ENCODE data around the gene FAM50B. TPM values are rescaled to one million over a fixed set of nuclear protein-coding genes. Genes with fewer than 3 reads are reported as not detected.

Gene FAM50B
- total and polyA plus RNA-seq, 2 of the 4 experiments (the other 2 are of a cell fraction): 4.1 to 7.4 TPM

- no peak for ATAC-seq (ENCODE audit: low read depth)
- Histone ChIP-seq H2BK20ac (ENCODE audit: low read depth, low read length) (peak overlapping the region; percentile 95), H3K4ac (ENCODE audit: low read depth, low read length) (peak overlapping the region; percentile 68), H2BK15ac (ENCODE audit: low read depth, low read length) (peak overlapping the region; percentile 50; the same call in 2 of the 3 replicates), H3K27ac (ENCODE audit: insufficient read depth, low read length) (peak overlapping the region; percentile 2; the same call in 1 of the 2 replicates), H3K23ac (ENCODE audit: low read depth, low read length) (peak overlapping the region; percentile 59; the same call in 1 of the 2 replicates), H3K56ac (ENCODE audit: extremely low read depth, insufficient read depth, low read length) (peak overlapping the region; percentile 43; the same call in 1 of the 2 replicates), H3K4me1 (ENCODE audit: control insufficient read depth, insufficient read depth, low read length) (peaks cover 22% of the 10 kb centered on the region), H3K36me3 (ENCODE audit: control insufficient read depth, insufficient read depth, low read length) (no peaks in the 10 kb centered on the region), H4K5ac (ENCODE audit: low read depth, low read length) (peak overlapping the region; percentile 6; the same call in 1 of the 2 replicates), H2AK5ac (ENCODE audit: low read depth, low read length) (peak overlapping the region; percentile 82), H3K79me1 (ENCODE audit: low read depth in 1 of 2, low read length in 2 of 2) (peaks cover 0 to 14% of the 10 kb centered on the region in 2 experiments; a peak in 1 of 4 replicates), H4K8ac (ENCODE audit: low read depth in 2 of 2, low read length in 2 of 2) (peak overlapping the region; percentile 13 to 67; a peak in 3 of 4 replicates), H3K18ac (ENCODE audit: low read depth, low read length) (peak overlapping the region; percentile 18; the same call in 1 of the 2 replicates), H3K4me3 (ENCODE audit: insufficient read depth, low read depth, low read length) (no peak overlapping the region), H2BK5ac (ENCODE audit: low read depth, low read length, poor library complexity, severe bottlenecking) (peak overlapping the region; percentile 98), H2BK120ac (ENCODE audit: low read depth, low read length) (peak overlapping the region; percentile 100), H3K27me3 (ENCODE audit: control insufficient read depth, insufficient read depth, low read length) (no peaks in the 10 kb centered on the region), H4K91ac (ENCODE audit: insufficient read depth, low read depth, low read length) (peak overlapping the region; percentile 95), H3K4me2 (ENCODE audit: low read depth, low read length) (no peak overlapping the region; the same call in 1 of the 2 replicates), H4K20me1 (ENCODE audit: insufficient read depth, low read length) (no peaks in the 10 kb centered on the region), H3K14ac (replicated peaks; ENCODE audit: low read depth, low read length) (peak overlapping the region; percentile 73), H3K9ac (ENCODE audit: low read depth, low read length) (no peak overlapping the region), H3K9me3 (ENCODE audit: control insufficient read depth, insufficient read depth, low read length) (no peaks in the 10 kb centered on the region), H2AFZ (replicated peaks; ENCODE audit: low read length, poor library complexity) (no peak overlapping the region), H3K9me1 (ENCODE audit: insufficient read depth, low read length) (peaks cover 17% of the 10 kb centered on the region), H2AK9ac (replicated peaks; ENCODE audit: low read depth, low read length, poor library complexity) (no peak overlapping the region)
- 100% methylated on average over 1 of the region's 6 CpGs; no CpG with 5 or more reads in 1 of the 2 experiments for whole genome bisulfite sequencing, 2 experiments (ENCODE audit: extremely low coverage in 2 of 2, insufficient read length in 1 of 2)
- ChIA-PET POLR2A (ENCODE audit: unreplicated experiment) (no interaction called here), CTCF (no interaction called here)
- intact Hi-C loops (cut with micrococcal nuclease) (loop anchor here (5.0 kb wide), 1 partner anchor 34 kb away; no protein-coding TSS in a partner anchor), dilution Hi-C loops (cut with HindIII; ENCODE audit: low sequenced_read_pairs, unreplicated experiment) (no loop called here), in situ Hi-C loops (cut with MboI; ENCODE audit: low sequenced_read_pairs) (no loop called here)
- TF ChIP-seq RFX5 (IDR thresholded peaks at IDR 0.05; ENCODE audit: low read depth, low read length): no peak
- peak; percentile 52; the same call in 1 of the 2 replicates for TF ChIP-seq CEBPB (IDR thresholded peaks at IDR 0.05; ENCODE audit: low read depth, low read length)
- peak; percentile 43 for TF ChIP-seq MAFK (IDR thresholded peaks at IDR 0.05; ENCODE audit: low read depth, low read length)
- BruUV-seq (replicated peaks): no TSS peak
- DNase-seq: no peak
Observed at GRCh38 chr6:3841066-3841454, 8.1 kb upstream of the FAM50B start.

Data from IMR-90 (cell line).